DMS 273 treated with DMSO at 0.1 percent for 48 hours (cell line): ENCODE measurements around the gene C19orf38.

Experiments used
- DNase-seq: peaks from one replicate; lab custom pipeline; 2025; lab: John Stamatoyannopoulos, UW

C19orf38 gene, protein sequence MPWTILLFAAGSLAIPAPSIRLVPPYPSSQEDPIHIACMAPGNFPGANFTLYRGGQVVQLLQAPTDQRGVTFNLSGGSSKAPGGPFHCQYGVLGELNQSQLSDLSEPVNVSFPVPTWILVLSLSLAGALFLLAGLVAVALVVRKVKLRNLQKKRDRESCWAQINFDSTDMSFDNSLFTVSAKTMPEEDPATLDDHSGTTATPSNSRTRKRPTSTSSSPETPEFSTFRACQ

DNA sequence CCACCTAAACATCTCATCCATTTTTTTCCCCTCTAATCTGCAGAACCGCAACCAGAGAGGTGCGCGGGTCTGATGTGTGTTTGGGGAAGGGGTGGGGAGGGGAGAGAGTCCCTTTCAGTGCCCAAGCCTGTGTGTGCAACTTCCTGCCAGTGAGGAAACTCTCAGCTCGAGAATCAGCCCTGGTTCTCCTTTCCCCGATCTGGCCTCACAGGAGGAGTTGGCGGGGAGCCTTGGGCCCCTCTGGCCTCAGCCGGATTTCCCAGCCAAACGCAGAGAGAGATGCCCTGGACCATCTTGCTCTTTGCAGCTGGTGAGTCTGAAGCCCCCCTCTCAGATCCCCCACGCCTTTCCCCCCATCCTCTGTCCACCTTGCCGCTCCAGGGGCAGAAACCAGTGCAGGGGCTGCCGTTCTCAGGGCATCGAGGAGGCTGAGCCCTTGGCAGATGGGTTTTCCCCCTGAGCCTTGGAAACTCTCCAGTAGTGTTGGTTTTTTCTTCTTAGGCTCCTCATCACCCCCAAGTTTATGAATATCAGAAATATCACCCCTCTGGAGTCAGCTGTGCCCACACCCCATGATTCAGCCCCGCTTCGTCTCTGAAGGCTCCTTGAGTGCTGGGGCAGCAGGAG lies at the start of gene C19orf38:
C19orf38 (plus strand) TSS at position 186 of the 627 bp plus-strand sequence; CDS start at position 280, 94 bp downstream.
- no peak for DNase-seq

DNA sequence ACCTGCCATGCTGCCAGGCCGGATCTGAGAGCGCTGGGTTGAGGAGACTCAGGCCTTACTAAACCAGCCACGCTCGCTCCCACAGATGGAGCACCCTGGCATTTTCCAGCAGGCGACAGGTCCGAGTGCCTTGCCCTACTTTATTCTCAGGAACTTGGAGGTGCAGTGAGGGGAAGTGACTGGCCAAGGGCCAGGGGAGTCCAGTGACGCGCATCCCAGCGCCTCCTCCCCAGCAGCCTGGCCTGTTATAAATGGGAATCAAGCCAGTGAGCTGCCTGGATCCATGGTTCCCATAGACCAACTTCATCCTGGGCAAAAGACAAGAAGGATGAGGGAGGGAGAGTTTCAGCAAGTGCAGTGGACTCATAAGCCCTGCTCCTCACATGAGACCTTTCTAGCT lies 47.7 kb upstream of the C19orf38 start:
- no peak for DNase-seq

DNA sequence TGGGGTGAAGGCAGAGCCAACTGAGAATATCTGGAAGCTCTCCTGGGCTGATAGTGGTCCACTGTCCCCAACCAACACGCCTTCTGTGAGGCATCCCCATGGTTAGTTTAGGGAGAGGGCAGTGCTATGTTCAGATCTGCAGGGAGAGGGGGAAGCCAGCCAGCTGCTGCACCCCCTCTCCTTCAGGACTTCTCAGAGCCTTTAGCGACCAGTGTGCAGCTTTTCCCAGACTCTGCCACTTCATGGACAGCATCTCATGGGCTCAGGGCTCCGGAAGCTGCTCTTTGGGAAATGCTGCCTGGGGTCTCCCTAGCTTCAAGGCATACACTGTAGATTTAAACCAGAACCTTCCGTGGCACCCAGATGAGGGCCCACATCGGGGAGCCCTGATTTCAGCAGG lies 45.7 kb upstream of the C19orf38 start:
- no peak for DNase-seq

DNA sequence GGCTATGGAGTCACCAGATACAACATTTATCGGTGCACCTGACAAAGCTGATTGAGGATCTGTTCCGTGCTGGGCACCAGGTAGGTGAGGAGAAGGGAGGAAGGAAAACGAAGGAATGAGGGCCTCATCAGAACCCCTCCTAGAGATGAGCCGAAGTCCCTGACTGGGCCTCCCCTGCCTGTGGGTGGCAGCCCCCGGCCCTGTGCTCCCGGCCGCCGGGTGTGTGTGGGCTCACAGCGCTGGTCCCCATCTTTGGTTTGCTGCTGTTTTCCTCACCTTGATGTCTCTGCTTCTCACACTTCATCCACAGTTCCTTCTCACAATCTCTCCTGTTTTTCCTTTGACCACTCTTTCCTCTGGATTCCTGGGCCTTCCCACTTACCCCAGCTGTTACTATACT lies 45.0 kb upstream of the C19orf38 start:
- no peak for DNase-seq

DNA sequence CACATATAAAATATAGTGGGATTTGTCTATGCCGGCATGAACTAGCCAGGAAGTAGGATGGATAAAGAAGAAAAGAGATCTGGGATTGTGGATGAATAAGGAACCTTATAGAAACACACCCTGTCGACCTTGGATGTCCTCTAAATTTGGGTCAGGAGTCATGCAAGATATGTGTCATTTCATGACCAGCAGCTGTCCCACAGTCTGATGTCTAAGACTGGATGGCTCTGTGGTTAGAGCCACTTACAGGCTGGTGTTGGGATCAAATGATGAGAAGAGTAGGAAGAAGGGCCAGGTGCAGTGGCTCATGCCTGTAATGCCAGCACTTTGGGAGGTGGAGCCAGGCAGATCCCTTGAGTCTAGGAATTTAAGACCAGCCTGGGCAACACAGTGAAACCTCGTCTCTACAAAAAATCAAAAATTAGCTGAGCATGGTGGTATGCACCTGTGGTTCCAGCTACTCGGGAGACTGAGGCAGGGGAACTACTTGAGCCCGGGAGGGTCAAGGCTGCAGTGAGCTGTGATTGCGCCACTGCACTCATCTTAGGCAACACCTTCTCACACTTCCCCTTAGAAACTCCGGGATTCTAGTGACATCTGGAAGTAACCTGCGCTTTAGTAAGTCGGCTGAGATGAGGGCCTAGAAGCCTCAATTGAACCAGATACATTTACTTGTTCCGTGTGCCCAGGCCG lies 43.0 kb upstream of the C19orf38 start:
- DNase-seq = no peak

DNA sequence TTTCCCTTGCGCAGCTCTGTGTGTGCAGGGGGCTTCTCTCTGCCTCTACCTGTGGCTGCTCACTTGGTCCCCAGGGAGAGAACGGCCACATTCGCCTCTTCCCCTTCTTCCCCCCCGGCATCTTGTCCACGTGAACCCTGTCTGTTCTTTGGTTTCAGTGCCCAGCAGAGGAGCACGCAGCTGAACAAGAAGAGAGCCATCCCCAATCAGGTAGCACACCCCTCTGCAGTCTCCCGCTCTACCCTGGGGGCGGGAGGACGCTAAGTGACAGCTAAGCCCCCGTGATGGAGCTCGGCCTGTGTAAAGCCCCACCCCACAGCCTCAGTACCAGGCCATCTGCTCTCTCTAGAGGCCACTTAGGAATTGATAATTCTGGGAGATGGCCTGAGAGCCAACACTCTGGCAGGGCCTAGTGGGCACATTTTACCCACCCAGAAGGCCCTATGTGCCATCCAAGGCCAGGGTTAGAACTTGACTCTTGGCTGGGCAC lies 42.4 kb upstream of the C19orf38 start:
- no peak for DNase-seq

DNA sequence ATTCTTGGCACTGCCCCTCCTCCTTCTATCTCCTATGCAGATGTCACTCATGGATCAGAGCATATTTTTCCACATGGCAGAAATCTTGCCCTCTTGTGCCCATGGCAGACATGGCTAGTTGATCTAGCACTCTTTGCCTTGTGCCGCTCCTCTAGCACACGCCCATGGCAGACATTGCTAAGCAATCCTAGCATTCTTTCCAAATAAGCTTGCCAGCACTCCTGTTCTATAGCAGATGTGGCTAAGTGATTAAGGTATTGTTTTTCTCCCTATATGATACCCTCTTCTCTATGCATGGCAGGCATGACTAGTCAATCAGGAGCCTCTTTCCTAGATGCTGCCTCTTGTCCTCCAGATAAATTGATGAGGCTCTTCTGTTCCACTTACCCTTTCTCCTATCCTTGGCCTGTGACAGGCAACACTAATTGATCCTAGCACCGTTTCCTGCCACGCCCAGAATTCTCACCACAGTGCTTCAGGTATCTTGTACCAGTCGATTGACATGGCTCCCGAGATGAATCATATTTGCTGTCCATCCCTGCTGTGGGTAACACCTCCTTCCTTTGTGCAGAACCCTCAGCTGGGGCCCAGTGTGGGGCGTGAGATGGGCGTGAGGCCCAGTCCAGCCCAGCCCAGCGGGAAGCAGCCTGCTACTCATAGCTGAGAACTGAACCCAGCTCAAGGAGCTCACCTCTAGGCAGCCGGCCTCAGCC lies 39.1 kb upstream of the C19orf38 start:
- no peak for DNase-seq

DNA sequence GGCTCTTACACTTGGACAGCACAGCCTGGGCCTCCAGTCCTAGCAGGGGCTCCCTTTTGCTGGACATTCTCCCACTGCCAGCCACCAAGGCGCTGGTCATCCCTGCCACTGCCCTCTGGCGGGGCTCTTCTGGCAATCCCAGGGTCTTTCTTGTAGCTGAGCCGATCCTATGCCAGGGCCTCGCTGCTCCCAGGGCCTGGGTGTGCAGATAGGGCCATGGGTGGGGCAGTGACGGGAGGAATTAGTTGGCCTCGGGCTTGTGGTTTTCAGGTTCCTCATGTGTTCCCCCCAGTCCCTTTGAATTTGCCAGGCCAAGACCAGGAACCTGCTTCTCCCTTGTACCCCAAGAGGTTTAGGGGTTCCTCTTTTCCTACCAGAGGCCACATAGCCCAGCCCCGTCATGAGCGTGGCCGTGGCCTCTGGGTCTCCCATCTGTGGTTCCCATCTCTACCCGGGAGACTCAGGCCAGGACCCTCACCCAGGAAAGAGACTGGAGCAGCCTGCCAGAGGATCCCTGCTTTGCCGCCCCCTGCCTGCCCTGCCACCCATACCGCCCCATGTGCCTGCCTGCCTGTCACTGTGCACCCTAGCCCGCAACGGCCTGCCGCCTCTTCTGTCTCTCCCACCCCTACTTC lies 38.4 kb upstream of the C19orf38 start:
- DNase-seq = no peak

DNA sequence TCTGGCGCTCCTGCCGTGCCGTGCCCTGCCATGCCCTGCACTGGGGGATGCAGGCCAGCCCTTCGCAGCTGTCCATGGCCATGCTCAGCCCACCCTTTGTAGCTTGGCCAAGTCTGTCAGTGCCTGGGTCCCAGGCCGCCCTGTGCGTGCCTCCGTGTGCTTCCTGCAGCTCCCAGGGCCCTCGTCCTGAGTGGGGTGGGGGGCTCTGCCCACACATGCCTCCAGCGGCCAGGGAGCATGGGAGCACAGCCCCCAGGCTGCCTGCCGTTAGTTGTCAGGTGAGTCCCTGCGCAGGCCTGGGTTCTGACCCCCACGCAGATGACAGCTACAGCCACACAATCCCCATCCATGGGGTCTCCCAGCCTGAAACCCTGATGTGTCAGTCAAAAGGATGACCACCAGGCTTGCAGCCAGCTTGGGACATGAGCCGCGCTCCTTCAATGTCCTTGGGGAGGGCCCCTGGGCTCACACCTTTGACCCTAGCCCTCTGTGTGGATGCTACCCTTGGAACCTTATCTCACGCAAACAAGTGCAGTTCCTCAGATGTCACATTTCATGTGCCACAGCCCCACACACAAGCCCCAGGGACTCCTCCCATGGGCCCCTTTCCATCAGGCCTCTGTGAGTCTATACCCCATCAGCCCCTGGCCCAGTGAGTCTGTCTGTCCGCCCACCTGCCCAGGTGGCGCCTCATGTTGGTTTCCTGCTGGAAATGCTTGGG lies 36.7 kb upstream of the C19orf38 start:
- DNase-seq = no peak

DNA sequence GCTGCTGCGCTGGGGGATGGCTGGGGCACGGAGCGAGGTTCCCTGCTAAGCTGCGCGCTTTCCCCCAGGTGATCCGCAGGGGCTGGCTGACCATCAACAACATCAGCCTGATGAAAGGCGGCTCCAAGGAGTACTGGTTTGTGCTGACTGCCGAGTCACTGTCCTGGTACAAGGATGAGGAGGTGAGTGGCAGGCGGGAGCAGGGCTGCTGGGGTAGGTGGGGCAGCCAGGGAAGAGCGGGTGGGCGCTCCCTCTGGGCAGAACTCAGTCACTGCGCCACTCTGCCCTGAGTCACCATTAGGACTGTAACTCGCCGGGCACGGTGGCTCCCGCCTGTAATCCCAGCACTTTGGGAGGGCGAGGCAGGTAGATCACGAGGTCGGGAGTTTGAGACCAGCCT lies 36.0 kb upstream of the C19orf38 start:
- DNase-seq = no peak

DNA sequence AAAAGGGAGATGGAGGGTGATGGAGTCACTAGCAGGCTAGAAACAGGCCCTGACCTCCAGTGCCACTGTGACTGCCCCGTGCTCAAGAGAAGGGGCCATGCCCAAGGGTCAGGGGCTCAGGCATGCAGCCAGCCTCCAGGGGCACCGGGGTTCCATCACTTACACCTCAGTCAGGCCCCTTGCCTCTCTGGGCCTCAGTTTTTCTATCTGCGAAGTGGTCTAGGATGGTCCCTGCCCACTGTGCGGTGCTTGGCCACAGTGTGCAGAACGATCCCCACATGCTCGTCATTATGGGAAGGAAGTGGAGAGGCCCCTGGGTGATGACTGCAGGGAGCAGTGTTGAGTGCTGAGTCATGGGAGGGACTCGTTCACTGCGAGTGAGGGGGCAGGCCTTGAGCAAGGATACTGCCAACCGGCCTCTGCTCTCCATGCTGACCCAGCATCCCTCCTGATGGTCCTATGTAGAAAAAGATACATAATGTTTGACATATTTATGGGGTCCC lies 35.3 kb upstream of the C19orf38 start:
- DNase-seq = no peak

DNA sequence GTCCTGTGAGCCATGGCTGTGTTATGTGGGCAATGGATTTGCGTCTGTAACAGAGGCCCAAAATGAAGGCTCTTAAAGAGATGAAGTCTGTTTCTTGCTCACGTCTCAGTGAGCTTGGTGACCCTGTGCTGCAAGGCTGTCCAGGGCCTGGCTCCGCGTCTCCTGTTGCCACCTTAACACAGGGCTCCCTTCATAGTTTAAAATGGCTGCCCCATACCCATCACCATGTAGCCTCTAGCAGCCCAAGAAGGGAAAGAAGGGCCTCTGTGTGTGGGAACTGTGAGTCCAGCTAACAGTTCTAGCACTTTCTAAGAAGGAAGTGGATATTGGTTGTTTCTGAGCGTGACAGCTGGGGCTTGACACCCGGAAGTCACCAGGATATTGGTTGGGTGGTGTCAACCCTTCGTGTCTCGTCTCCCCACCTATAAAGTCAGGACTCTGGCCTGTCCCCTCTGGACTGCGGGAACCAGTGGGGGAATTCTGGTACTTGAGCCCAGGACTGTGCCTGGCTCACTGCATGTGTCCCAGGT lies 33.1 kb upstream of the C19orf38 start:
- no peak for DNase-seq

DNA sequence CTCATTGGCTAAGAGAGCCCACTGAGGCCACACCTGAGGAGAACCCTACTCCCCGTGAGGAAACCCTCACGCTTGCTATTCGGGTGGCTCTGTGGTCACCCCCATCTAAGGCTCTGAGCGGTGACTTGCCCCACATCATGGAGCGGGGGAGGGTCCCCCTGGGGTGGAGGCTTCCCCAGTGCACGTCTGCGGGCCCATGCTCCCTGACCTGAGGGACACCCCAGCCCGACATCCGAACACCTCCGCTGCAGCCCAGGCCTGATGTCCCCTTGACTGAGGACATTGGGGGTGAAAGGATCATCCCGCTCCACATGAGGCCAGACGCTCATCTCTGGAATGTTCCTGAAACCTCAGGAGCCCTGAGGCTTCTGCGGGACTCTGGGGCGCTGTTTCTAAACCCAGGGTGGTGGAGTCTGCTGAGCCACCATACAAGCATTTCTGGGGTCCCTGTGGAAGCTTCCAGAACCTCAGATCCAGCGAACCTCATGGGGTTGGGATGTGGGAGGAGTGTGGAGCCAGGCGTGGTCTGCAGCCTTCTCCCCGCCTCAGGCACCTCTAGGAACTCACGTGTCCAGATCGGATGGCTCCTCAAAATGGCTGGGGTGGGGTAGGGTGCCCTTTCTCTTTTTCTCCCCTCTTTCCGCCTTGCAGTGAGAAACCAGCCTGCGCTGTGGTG lies 32.1 kb upstream of the C19orf38 start:
- no peak for DNase-seq

DNA sequence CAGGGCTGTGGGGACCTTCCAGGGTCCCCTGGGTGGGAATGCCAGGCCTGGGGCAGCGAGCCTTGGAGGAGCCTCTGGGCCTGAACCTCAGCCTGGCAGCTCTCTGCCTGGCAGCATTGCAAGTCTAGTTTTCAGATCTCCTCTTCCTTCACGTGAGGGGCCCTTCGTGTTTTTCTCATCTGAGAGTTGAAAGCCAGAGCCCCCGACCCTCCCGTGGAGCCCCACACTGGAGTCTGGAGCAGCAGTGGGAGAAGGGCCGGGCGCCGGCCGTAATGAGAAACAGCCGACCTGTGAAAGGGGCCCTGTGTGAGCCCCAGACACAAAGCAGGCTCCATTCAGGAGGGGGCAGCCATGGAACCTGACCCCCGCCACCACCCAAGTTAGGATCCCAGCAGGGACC lies 31.5 kb upstream of the C19orf38 start:
- DNase-seq = no peak

DNA sequence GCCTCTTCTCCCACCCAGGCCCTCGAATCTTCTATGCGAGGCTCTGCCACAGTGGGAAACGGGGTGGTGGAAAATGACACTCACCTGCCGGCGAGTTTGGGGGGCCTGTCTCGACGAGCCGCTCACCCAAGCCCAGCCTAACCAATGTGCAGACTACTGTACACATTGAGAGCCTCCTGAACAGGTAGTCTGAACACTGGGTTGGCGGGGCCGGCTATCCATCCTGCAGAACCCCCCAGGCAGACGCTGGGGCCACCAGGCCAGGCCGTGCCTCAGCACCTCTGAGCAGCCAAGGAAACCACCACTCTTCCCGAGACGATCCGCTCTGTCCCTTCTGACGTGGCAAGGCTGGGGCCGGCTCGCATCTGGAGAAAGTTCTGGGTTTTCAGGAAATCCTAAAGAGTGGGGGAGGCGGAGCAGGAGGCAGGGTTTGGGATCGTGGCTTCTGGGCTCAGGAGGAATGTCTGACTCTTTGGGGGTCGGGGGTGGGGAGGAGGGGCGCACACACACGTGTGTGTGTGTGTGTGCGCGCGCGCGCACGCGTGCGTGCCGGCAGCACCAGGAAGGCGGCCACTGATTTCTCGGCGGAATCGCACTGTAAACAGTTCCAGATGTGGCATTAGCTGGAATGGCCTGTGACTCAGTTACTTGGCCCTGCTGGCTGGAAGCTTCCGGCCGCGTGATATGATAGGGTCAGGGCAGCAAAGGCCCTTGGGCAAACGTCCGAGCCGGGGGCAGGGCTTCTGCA lies 30.8 kb upstream of the C19orf38 start:
- no peak for DNase-seq

DNA sequence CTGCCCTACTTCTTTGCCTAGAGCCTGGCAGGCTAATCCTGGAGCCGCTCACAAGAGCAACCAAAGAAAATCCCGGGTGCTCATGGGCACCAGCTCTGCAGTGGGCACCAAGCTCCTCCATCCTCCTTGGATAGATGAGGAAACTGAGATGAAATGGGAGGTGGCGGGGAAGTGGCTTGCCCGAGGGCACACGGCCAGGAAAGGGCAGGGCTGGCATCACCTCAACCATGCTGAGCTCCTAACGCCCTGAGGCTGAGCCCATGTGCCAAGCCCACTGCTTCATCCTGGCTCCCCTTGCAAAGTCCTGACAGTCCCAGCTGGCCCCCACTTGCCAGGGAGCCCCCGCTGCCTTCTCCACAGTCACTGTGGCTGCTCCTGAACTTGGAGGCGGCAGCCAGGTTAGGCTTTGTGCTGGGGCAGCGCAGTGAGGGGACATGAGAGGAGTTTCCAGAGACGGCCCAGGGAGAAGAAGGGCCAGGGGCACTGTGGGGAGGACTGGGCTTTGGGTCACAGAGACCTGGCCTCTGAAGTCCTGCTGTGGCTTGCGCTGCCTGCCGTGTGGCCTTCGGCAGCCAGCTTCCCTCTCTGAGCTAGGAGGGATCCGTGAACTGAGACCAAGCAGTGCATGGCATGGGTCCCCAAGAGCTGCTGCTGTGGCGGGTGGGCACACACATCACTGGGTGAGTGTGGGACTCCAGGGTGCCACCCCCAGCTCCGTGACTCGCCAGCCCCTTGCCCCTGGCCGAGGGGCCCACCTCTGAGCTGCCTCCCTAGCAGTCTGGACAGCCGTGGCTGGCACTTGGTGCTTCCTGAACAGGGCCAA lies 29.7 kb upstream of the C19orf38 start:
- no peak for DNase-seq

DNA sequence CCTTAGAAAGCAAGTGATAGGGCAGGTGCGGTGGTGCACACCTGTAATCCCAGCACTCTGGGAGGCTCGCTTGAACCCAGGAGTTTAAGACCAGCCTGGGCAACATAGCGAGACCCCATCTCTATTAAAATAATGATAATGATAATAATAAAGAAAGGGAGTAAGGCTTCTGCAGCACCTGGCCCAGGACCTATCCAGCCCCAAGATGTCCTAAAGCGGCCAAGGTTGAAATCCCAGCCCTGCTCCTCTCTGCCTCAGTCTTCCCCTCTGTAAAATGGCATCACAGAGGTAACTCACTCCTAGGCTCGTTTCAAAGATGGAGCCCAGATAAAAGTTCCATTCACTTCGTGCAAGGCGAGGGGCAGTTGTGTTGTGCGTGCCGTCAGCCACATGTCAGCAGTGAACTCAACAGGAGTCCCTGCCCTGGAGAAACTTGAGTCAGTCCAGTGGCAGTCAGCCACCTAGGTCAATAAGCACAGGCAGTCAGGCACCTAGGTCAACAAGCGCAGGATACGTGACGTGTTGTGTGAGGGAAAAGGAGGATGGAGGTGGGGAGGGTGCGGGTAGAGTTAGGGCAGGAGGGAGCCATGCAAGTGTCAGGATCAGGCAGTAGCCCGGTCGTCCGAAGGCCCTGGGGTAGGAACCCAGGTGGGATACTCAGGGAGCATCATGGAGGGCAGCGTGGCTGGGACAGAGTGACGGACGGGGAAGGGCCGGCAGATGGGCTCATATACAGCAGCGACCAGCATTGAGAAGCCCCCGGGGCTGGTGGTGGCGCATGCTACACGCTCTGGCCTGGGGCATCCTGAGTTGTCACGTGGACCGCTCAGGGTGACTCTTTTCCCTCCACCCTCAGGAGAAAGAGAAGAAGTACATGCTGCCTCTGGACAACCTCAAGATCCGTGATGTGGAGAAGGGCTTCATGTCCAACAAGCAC lies 28.8 kb upstream of the C19orf38 start:
- DNase-seq = no peak

DNA sequence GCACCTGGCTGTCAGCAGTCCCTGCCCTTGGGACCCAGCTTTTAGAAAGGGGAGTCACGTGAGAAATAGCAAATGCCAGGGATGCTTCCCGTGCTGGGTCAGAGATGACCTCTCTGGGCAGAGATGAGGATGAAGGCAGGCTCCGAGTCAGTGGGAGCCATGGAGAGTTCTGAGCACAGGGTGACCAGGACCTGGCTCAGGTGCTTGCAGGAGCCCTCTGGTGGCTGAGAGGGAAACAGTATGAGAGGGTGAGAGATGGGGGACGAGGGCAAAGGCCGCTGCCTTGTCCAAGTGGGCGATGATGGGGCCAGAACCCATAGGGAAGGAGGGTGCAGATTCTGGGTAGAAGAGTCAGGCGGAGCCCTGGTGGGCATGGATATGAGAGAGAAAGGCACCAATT lies 28.0 kb upstream of the C19orf38 start:
- no peak for DNase-seq
